Limb (tissue), 2 donors: ENCODE measurements around the gene SIRT2.
"Not testable (repeated sequence)": the region's sequence is repeated elsewhere in the genome, so short reads cannot be mapped to it uniquely, and the experiment has no call there.

Experiments
- DNase-seq, 2 donors: peaks; one replicate each; pipeline ENCODE4 v3.0.0-alpha.2; 2016; ENCODE audit errors: extremely low spot score in 2 of 2

SIRT2 gene

GRCh38 chr19:38869160-38869835 is 30.1 kb downstream of the SIRT2 start:
- DNase-seq: no peak

DNA sequence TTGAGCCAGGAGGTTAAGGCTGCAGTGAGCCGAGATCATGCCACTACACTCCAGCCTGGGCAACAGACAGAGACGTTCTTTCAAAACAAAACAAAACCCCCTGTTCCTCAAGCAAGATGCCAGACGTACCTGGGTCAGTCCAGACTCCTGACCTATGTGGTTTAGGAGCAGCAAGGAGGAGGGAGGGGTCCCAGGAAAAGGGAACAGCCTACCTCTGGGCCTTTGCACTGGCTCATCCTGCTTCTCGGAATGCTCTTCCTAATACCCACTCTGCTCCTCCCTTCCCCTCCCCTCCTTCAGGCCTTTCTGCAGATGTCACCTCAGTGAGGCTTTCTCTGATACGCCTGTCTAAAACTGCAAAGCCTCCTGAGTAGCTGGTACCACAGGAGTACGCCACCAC is 30.9 kb downstream of the SIRT2 start:
- DNase-seq: no peak

DNA sequence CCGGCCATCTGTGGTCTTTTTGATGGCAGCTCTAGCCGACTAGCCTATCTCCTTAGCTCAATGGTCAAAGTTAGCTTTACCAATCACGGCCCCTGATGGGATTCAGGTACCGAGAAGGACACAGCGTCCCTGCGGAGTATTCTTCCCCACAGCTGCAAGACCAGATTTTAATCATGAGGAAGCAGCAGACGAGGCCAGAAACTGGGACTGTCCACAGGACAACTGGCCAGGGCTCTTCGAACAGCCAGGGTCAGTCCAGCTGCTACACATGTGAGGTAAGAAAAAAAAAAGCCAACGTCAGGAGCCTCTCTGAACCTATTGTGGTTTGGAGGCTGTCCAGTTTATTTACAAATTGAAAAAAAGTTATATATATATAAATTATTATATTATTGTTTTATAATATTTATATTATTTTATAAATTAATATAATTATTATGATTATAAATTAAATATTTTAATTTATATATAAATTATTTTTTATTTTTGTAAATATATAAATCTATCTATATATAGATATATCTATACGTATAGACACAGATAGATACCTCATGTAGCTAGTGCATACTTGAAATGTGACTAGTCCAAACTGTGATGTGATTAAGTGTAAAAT is 32.1 kb downstream of the SIRT2 start:
- DNase-seq: no peak

GRCh38 chr19:38862321-38863059 is 36.9 kb downstream of the SIRT2 start:
- DNase-seq: peak; percentile 67 to 91

DNA sequence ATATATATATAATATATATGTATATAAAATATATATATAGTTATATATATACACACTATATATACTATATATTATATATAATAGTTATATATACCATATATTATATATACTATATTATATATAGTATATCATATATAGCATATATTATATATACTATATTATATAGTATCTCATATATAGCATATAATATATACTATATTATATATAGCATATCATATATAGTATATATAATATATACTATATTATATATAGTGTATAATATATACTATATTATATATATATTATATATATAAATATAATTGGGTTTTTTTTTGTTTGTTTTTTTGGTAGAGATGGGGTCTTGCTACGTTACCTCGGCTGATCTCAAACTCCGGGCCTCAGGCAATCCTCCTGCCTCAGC is 38.0 kb downstream of the SIRT2 start:
- DNase-seq: no peak

- DNase-seq: not testable (repeated sequence)
Measured at GRCh38 chr19:38859631-38860204, 39.7 kb downstream of the SIRT2 start.

GRCh38 chr19:38856813-38857212 is 42.6 kb downstream of the SIRT2 start:
- no peak for DNase-seq

- not testable (repeated sequence) for DNase-seq
Measured at GRCh38 chr19:38855751-38856150, 43.7 kb downstream of the SIRT2 start.

DNA sequence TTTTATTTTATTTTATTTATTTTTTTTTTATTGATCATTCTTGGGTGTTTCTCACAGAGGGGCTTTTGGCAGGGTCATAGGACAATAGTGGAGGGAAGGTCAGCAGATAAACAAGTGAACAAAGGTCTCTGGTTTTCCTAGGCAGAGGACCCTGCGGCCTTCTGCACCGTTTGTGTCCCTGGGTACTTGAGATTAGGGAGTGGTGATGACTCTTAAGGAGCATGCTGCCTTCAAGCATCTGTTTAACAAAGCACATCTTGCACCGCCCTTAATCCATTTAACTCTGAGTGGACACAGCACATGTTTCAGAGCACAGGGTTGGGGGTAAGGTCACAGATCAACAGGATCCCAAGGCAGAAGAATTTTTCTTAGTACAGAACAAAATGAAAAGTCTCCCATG is 44.5 kb downstream of the SIRT2 start:
- not testable (repeated sequence) for DNase-seq

GRCh38 chr19:38853214-38853613 is 46.2 kb downstream of the SIRT2 start:
- no peak for DNase-seq

DNA sequence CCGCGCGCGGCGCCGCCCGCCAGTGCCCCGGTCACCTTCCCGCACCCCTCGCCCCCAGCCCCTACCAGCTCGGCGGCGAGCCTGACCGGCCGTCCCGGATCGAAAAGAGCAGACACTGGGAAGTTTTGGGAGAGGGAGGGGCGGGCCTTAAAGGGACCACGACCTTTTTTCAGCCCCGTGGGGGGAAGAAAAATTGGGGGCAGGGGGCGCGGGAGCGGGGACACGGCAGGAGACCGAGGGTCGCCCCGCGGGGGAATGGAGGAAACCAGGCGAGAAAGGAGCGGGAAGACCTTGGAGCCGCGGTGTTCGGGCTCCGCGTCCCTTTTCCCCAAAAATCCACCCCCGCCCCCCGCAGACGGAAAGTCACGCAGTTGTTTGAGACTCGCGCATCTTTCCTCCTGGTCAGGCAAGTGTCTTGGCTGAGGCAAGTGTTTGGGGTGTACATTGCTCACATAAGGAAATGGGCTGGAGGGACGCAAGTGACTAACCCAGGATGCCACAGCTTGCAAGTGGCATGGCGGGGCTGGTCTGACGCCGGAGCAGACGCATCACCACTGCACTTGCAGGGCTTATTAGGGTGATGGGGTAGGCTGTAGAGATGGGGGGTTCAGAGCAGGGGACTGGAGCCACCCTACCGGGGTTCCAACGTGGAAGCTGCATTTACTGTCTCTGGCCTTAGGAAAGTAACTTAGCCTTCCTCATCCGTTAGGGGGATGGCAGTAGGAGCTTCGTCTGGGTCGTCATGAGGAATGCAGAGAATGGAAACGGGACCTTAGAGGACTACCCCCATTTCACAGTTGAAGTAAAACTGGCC is 47.0 kb downstream of the SIRT2 start:
- DNase-seq: peak in 1 of 2 donors; percentile 51

- peak; percentile 93 to 95 for DNase-seq
Measured at GRCh38 chr19:38851622-38852230, 47.7 kb downstream of the SIRT2 start.

GRCh38 chr19:38850976-38851621 is 48.3 kb downstream of the SIRT2 start:
- DNase-seq: peak in 1 of 2 donors; percentile 72

DNA sequence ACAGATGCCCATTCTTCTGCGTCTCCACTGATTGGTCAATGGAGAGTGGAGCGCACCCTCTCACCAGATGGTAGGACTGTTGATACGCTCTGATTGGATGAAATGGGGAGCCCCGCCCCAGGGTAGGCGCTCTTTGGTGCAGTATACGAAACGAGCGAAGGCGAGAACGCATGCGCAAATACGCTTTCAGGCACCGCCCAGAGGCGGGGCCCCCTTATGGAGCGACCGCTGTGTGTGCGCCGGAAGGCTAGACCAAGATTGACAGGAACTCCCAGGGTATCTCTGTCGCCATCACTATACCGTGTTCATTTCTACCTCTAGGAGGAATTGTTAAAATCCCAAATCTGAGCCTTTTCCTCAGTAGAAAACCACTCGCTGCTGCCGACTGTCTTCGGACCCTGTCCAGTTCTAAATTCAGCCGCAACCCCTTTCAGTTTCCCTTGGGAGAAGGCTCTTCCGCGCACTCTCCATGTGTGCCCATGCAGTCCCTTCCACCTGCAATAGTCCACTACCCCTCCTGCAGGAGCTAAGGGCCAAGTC is 48.9 kb downstream of the SIRT2 start:
- DNase-seq: peak in 1 of 2 donors; percentile 98

DNA sequence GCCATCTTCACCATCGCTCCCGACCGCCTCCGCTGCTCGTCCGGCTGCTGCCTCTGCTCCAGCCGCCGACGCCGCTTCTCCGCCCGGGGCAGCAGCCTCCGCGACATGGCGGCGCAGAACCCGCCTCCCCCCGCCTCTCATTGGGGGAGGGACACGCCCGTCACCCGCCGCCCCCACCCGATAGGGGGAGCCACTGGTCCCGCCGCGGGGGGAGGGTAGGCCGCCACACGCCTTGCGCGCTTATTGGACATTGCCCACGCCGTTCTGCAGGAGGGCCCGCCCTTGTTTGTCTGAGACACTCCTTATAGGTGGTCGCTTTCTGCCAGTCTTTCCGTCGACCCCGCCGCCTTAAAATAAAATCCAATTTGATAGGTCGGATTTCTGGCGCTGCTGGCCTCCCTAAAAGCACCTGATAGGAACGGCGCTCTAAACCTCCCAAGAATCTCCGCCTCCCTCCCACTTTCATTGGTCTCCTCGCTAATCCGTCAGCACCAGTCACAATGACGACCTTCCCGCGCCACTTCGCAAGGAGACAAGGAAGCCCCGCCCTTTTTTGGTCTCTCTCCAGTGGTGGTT is 49.5 kb downstream of the SIRT2 start, which contains the start of gene HNRNPL:
Gene HNRNPL (minus strand): TSS at position 127 of the 576 bp plus-strand sequence. CDS start 20 bp downstream, at position 107.
- DNase-seq: peak; percentile 100

DNA sequence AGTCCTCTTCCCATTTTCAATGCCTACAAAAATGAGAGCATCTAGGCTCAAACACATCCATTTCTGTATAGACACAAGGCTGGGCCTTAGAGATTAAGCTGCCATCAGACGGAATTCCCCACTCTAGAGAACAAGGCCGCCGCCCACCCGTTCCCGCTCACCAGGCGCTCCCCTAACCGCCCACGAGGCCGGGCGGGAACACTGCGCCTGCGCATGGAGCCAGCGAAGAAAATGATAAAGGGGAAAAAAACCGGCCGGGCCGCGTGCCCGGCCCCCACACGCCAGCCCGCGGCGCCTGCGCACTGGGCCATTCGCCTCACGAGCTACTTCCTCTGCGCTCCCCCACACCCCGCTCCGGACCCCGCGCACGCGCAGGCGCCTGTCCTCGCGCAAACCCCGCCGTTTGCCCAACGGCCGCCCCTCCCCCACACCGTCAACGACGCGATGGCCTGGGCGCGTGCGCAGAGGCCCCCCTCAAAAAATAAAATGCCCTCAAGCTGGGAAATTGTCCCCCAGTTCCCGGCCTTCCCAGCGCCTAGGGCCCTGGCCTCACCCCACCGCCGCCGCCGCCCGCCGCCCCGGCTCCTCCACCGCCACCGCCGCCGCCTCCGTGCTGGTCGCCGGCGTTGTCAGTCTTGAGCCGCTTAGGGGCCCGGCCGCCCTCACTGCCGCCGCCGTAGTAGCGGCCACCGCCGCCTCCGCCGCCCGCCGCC is 50.1 kb downstream of the SIRT2 start:
- peak; percentile 97 to 99 for DNase-seq

DNA sequence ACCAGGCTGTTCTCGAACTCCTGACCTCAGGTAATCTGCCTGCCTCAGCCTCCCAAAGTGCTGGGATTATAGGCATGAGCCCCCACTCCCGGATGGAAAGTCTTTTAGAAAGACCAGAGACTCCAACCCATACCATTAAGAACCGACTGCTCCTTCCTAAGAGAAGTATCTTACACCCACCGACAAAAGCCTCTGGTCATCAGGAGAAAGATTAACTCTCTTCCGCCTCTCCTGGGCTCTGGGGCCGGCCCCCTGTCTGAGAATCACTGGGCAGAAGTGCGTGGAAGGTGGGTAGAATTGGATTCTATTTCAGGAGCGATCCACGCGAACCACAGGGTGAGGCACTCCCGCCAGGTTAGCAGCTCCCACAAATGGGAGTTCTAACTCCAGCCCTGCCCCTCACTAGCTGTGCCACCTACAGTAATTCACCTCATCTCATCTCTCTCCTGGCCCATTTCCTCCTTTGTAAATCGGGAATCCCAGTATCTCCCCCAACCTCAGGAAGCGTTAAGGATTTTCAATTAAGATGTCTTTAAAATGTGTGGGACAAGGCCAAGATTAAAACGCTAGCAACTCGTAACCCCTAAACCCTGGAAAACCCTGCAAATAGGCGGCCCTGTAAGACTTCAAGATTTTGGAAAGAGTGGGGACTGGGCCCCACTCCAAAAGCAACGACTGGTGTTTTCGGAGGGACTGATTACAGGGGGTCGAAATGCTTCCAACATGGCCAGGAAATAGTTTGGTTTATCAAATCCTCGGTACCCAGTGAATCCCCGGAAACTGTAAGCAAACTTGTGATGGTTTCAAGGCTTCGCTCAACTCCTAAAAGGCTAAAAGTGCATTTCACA is 50.9 kb downstream of the SIRT2 start:
- no peak for DNase-seq

- DNase-seq: no peak
Measured at GRCh38 chr19:38846097-38846496, 53.3 kb downstream of the SIRT2 start.
